Stimulated activated CD4-positive, alpha-beta T cell treated with anti-CD3 and anti-CD28 coated beads, Interleukin-12 subunit alpha, Interleukin-12 subunit beta, amount 100 ng/mL, for 48 hours (primary cell): Measurements from ENCODE around the gene RNF223.
"Not testable (repeated sequence)": the region's sequence is repeated elsewhere in the genome, so short reads cannot be mapped to it uniquely, and the experiment has no call there.

ENCODE experiments used
- DNase-seq, 3 donors: peaks; one replicate each; pipeline ENCODE4 v3.0.0-alpha.2; 2020; ENCODE audit warnings: low read depth in 2 of 3, low spot score in 1 of 3

The RNF223 gene

DNA sequence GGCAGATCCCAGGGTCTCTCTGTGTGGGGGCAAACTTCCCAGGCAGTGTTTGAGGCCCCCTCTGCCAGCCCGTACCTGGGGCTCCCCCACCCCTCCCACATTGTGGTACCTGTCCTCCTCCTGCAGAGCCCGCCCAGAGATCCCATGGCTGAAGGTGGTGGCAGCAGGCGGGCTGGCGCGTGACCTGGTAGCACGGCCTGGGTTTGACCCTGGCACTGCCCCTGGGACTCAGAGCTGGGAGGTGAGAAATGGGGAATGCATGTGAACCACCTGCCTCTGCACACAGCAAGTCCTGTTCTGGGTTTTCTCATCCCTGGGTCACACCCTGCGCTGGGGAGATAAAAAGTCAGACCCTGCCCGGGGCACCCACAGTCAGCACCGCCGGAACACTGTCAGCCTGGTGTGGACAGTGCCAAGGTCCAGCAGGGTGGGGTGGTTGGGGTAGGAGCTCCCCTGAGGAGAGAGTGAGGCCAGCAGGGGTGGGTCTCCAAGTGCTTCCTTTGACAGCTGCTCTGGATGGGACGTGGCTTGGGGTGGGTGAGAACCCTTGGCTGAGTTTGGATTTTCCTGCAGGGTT, 42.4 kb downstream of the RNF223 start:
- no peak for DNase-seq

DNA sequence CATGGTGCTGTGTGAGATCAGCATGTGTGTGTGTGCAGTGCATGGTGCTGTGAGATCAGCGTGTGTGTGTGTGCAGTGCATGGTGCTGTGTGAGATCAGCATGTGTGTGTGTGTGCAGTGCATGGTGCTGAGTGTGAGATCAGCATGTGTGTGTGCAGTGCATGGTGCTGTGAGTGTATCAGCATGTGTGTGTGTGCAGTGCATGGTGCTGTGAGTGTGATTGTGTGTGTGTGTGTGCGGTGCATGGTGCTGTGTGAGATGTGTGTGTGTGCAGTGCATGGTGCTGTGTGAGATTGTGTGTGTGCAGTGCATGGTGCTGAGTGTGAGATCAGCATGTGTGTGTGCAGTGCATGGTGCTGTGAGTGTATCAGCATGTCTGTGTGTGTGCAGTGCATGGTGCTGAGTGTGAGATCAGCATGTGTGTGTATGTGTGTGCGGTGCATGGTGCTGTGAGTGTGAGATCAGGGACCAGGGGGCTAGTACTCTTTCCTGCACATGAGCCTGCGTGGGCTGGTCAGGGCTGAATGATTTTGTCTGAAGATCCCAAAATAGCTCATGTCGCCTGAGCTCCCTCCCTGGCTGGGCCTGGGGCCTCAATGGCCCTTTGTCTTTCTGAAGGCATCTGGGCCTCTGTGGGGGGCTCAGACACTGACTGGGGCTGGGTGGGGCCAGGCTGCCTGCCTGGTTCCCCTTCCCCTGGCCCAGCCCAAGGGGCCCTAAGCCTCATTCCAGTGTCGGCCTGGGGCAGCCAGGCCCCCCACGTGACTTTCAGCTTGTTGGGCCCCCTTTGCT, 43.0 kb downstream of the RNF223 start:
- not testable (repeated sequence) for DNase-seq

DNA sequence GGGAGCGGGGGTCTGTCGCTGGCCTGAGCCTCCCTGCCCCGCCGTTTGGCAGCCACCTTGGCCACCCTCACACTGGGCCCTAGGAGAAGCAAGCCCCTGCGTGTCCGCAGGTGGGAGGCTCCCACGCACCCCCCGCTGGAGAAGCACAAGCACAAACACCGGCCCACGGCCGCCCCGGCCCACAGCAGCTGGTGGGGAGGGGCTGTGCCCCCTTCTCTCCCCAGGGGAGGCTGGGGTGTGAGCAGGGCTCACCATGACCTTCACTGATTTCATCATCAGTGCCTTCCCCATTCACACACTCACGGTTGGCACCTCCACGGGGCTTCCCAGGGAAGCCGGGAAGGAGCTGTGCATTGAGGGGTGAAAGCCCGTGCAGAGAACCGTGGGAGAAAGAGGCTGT, 46.3 kb downstream of the RNF223 start:
- no peak for DNase-seq

DNA sequence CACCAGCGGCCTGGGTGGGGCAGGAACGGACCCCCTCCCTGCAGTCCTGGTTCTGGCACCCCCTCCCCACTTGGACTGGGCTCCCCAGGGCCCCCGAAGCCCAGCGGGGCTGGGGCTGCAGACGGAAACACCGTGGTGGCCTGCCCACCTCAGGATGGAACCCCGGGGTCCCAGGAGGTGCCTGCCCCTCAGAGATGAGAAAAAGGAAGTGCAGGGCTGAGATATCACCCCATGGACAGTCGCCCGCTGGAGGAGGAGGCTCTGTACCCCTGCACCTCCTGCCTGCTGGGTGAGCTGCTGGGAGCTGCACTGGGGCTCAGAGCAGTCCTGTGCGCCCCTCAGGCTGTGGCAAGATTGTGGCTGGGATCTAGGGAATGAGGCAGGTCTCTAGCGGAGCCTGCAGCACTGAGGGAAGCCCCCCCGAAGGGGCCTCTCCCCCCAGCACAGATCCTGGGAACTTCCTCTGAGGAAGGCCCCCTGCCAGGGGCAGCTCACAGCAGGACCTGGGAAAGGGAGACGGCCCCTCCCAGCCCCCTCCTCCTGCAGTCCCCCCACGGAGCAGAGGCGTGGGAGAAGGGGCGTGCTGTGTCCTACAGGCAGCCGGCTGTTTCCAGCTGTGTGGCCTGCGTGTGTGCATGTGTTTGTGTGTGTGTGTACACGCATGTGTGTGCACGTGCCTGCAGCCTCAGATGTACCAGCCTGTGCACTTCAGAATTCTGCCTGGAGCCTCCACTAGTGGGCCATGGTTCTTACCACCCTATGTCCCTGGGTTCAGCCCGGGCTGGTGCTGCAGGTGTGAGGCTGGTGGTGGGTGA, 47.3 kb downstream of the RNF223 start:
- no peak for DNase-seq

DNA sequence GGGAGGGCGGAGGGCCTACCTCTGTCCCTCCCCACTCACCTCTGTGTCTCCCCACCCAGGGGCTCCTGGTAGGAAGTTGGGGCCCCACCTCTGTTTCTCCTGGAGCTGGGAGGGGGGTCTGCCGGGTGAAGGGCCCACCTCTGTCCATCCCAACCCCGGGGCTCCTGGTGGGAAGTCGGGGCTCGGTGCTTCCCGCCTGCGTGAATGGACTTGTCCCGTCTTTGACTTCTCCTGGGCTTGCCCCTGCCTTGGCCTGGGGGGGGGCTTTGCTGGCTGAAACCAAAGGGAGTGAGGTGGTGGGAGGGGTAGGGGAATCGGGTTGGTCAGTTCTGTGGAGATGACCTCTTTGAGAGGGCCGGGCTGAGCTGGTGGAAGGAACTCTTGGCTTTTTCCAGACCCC, 48.4 kb downstream of the RNF223 start:
- no peak for DNase-seq

DNA sequence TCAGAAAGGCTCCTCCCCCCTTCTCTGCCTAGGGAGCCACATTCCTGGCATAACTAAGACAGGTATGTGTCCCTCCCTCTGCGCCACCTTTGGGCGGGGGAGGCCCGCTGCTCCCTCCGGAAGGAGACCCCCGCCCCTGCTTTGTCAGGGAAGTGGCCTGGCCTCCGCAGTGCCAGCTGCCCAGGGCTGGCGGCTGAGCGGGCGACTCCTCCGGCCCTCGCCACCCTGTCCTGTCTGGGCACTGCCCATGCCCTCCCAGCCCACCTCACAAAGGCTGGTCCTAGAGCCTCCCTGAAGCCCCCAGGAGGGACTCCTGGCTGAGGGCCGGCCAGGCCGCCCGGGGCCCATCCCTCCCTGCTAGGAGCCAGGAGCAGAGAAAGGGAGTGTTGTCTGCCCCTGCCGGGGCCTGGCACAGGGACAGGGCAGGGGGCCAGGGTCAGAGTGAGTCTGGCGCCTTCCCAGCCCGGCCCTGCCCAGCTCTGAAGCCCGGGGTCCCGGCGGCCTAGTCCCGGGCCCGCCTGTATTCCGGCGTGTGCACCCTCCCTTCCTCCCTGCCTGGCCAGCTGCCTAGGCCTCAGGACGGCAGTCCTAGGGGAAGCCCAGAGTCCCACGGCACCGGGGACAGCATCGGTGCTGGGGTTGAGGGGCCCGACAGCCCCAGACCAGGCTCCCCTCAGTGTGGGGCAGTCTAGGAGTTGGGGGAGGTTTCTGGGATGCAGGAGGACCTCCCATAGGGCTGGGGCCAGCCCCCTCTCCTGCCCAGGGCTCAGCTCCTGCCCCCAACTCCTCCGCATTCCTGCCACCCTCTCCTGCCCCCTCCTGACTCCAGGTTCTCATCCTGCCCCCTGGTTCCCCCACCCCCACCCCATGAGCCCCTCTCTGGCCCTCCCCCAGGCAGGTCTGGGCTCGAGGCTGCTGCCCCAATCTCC, 49.1 kb downstream of the RNF223 start:
- DNase-seq = no peak

DNA sequence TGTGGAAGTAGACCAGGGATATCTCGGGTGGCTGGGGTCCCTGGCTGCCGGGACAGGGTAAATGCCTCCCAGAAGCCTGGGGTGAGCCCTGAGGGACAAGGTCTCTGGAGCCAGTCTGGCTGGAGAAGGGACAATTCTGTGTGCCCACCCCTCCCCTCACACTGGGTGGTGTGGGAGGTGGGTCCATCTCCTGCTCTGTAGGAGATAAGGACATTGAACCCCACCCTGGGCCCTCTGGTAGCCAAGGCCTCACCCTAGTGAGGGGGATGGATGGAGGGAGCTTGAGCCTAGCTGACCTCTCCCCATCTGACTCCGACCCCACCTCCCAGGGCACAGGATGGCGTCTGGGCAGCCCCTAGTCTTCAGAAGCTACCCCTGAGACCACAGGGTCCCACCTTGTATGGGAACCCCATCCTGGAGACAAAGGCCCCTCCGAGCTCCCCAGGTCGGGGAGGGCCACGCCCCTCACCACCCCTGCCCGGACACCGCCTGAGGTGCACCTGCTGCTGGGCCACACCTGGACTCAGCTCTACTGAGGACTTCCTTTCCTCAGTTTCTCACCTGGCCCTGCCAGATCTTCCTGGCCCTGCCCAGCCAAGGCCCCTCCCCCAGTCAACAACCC, 49.8 kb downstream of the RNF223 start:
- no peak for DNase-seq

DNA sequence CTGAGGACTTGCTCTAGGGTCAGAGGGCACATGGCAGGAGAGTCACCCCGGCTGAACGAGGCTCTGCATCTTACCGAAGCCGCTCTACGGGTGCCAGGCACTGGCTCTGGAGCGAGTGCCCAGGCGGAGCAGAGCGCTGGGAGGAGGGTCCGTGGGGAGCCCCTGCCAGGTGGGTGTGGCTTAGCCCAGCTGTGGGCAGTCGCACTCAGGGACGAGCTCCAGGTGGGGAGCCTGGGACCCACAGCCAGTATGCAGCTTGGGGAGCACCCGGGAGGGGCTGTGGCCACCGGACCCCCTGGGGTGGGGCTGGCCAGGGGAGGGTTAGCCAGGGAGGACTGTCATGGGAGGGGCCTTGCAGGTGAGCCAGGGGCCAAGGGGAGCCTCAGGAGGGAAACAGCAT, 50.4 kb downstream of the RNF223 start:
- no peak for DNase-seq

DNA sequence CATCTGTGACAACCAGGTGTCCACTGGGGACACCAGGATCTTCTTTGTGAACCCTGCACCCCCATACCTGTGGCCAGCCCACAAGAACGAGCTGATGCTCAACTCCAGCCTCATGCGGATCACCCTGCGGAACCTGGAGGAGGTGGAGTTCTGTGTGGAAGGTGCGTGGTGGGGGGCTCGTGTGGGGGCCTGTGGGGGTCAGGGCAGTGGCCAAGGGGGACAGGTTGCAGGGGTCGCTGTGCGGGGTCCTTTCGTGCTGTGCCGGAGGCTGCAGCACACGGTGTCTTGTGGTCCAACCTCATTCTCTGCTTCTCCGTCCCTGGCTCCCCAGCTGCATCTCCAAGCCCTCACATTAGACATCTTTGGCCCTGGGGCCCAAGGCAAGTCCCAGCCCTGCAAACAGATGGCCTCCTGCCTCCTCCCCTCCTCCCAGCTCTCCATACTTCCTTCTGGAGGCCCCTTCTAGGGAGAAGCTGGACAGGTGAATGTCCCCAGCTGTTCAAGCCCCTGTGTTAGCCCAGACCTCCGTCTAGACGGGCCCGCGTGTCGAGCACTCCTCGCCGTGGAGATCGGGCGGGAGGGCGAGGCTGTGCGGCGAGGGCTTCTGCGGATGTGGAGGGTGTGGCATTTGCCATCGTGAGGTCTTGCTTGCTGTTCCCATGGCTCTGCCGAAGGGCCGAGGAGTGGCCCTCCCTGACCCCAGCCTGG, 51.6 kb downstream of the RNF223 start:
- no peak for DNase-seq

DNA sequence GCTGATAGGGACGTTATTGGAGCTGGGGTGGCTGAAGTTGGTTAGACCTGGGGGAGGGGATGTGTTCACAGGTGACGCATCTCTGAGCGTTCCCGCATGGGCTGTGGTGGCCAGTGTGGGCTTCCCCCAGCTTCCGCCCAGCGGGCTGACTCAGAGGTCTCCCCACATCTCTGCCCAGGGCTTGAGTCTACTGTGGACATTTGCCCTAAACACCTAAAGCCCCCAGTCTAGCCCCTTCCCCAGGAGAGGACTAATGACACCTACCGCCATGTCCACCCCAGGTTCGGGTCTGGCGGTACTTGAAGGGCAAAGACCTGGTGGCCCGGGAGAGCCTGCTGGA, 52.2 kb downstream of the RNF223 start:
- DNase-seq = no peak

DNA sequence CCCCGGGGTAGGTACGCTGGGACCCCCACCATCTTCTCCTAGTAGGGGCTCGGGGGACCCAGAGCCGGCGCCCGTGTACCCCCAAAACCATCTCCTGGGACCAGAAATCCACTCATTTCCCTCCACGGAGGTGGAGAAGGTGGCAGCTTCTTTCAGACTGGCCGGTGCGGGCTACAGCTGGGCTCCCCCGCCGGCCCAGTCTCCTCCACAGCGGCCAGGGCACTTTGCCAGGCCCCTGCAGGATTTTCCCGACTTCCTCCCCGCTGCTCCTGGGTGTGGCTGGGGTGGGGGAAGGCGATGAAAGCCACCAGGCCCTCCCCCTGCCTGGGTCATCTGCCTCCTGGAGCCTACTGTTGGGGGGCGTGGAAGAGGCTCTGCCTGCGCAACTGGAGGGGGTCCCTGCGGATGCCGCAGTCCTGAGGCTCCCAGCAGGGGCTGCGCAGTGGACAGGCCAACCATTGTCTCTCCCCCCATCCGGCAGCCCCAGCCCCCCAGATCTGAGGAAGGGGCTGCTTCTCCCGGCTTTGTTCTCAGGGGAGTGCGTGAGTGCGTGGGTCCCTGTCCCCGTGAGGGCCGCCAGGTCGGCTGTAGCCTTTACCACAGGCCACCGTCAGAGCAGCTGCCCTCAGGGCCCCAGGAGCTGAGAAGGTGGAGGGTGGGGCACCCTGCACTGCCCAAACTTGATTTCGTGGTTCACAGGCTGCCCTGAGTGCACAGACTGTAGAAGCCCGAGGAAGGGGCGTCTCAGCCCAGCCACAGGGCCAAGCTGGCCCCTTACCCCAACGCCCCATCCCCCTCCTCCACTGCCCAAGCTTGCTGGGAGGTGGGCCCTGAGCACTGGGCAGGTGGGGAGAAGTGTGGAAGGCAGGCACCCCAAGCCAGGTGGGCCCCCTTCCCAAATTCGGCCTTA, 52.8 kb downstream of the RNF223 start:
- no peak for DNase-seq
